Daoy (cell line): Measurements from ENCODE around the gene RGS10. TPM values are rescaled to one million over a fixed set of nuclear protein-coding genes. Genes with fewer than 3 reads are reported as not detected.

Source experiments
- DNase-seq: peaks from one replicate; pipeline ENCODE4 v3.0.0-alpha.2; 2015; ENCODE audit warnings: low read depth
- total RNA-seq: library from RNA; depleted of rRNA; stranded (reverse); fragments of >200 nt; shearing (Covaris generic); gene quantifications from 2 replicates; pipeline ENCODE4 v1.2.3, GENCODE V29; 2014

Gene RGS10
- total RNA-seq, 1 experiment from 2014 or later, result 22.8 TPM

- no peak for DNase-seq
These were observed 46.2 kb downstream of the RGS10 start for GRCh38 chr10:119496273-119496672.

GRCh38 chr10:119495545-119495944, 47.0 kb downstream of the RGS10 start:
- no peak for DNase-seq

GRCh38 chr10:119495021-119495505, 47.5 kb downstream of the RGS10 start:
- no peak for DNase-seq

GRCh38 chr10:119494236-119495020, 48.1 kb downstream of the RGS10 start:
- DNase-seq, result no peak

GRCh38 chr10:119493155-119493554, 49.4 kb downstream of the RGS10 start:
- DNase-seq, result no peak

- no peak for DNase-seq
These were observed 50.4 kb downstream of the RGS10 start for GRCh38 chr10:119491966-119492757.

GRCh38 chr10:119489991-119490326, 52.6 kb downstream of the RGS10 start:
- DNase-seq, result no peak

GRCh38 chr10:119488675-119489074, 53.8 kb downstream of the RGS10 start:
- no peak for DNase-seq

- no peak for DNase-seq
These were observed 58.7 kb downstream of the RGS10 start for GRCh38 chr10:119483839-119484238.

GRCh38 chr10:119483001-119483400, 59.5 kb downstream of the RGS10 start:
- DNase-seq, result no peak

- no peak for DNase-seq
These were observed 60.6 kb downstream of the RGS10 start for GRCh38 chr10:119481781-119482426.

- DNase-seq, result no peak
These were observed 61.9 kb downstream of the RGS10 start for GRCh38 chr10:119480667-119481066.

- no peak for DNase-seq
These were observed 63.0 kb downstream of the RGS10 start for GRCh38 chr10:119479532-119479931.

- DNase-seq, result no peak
These were observed 63.6 kb downstream of the RGS10 start for GRCh38 chr10:119478811-119479341.

GRCh38 chr10:119478111-119478802, 64.3 kb downstream of the RGS10 start:
- DNase-seq, result no peak

GRCh38 chr10:119477444-119477843, 65.1 kb downstream of the RGS10 start:
- DNase-seq, result no peak

GRCh38 chr10:119474606-119475005, 67.9 kb downstream of the RGS10 start:
- no peak for DNase-seq

- no peak for DNase-seq
These were observed 68.7 kb downstream of the RGS10 start for GRCh38 chr10:119473771-119474170.

- no peak for DNase-seq
These were observed 71.4 kb downstream of the RGS10 start for GRCh38 chr10:119470920-119471702.

- DNase-seq, result no peak
These were observed 72.7 kb downstream of the RGS10 start for GRCh38 chr10:119469846-119470245.

GRCh38 chr10:119469325-119469707, 73.2 kb downstream of the RGS10 start:
- DNase-seq, result no peak
